Calu3 (cell line): ENCODE results near the gene DEAF1. TPM values are rescaled to one million over a fixed set of nuclear protein-coding genes. Genes with fewer than 3 reads are reported as not detected.

ENCODE experiments used
- BruUV-seq: library from RNA; stranded (reverse); fragments of 400-500 nt; replicated peaks from 2 replicates; lab custom pipeline; 2021; lab: Mats Ljungman, UMichigan
- CTCF ChIA-PET: fragments of 300-600 bp; sonication (Branson Sonifier 250); formaldehyde crosslinking; loops from one replicate; lab custom pipeline; 2022; ENCODE audit warnings: antibody characterized with exemption; lab: Charles Lee
- DNase-seq: peaks from one replicate; pipeline ENCODE4 v3.0.0; 2022
- H3K27ac Mint-ChIP-seq: one replicate; pipeline ENCODE4 v1.8.0; 2022; ENCODE audit warnings: mixed read lengths; ENCODE audit not compliant: unreplicated experiment
- H3K27me3 Mint-ChIP-seq: one replicate; pipeline ENCODE4 v1.8.0; 2022; ENCODE audit warnings: mixed read lengths; ENCODE audit not compliant: unreplicated experiment
- H3K36me3 Mint-ChIP-seq: one replicate; pipeline ENCODE4 v1.8.0; 2022; ENCODE audit warnings: mild to moderate bottlenecking, moderate library complexity, mixed read lengths; ENCODE audit not compliant: insufficient read depth, unreplicated experiment
- H3K4me1 Mint-ChIP-seq: one replicate; pipeline ENCODE4 v1.8.0; 2022; ENCODE audit warnings: mild to moderate bottlenecking, low read depth, mixed read lengths; ENCODE audit not compliant: unreplicated experiment
- H3K4me3 Mint-ChIP-seq: one replicate; pipeline ENCODE4 v1.8.0; 2022; ENCODE audit warnings: mild to moderate bottlenecking, low read depth, moderate library complexity, mixed read lengths; ENCODE audit not compliant: unreplicated experiment
- H3K9me3 Mint-ChIP-seq: one replicate; pipeline ENCODE4 v1.8.0; 2022; ENCODE audit warnings: low read depth, mixed read lengths; ENCODE audit not compliant: unreplicated experiment
- intact Hi-C: fragments of 100-400 bp; cut with micrococcal nuclease; formaldehyde crosslinking; loops from one replicate; pipeline ENCODE4 v1.10.0; 2022; ENCODE audit not compliant: unreplicated experiment
- total RNA-seq: library from RNA; stranded (reverse); gene quantifications from 2 replicates; pipeline ENCODE4 v1.2.3, GENCODE V29; 2022
- TF ChIP-seq, protein P1 (sequence below): fragments of 200-600 bp; IDR thresholded peaks from one replicate; pipeline ENCODE4 v1.8.0; 2022; ENCODE audit warnings: antibody characterized with exemption; ENCODE audit not compliant: unreplicated experiment

The DEAF1 gene
- total RNA-seq, 1 experiment from 2014 or later: 57.0 TPM

DNA sequence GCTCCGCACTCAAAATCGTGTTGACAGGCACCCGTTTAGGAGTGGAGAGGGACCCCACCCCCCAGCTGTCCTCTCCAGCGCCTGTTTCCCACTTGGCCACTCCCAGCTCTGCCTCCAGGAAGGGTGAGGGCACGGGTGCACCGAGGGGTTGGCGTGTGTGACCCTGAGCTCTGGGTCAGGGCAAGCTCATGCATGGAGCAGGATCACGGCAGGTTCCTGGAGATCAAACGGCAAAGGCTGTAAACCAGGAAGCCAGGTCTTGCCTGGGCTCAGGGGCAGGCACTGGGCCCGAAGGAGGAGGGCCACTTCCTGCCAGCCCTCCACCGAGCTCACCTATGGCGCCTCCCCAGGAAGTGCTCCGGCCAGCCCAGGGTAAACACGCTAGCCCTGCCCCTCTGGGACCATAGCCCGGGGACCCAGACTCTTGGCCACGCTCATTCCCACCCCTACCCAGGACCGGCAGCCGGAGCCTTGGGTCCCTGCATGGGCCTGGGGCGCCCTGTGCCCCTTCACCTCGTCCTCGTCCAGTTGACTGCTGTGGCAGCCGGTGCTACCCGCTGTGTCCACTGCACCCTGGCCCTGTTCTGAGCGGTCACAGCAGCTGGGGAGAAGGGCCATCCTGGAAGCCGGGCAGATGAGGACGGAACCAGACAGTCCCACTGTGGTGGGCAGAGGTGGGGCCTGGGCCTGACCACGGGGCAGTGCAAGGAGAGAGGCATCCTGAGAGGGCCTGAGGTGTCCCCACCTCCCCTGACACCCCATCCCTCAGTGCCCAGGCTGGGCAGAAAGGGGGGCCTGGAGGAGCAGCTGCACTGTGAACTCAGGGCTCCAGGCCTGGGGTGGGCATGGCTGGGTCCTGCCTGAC lies 10.0 kb upstream of the DEAF1 start:
- Mint-ChIP-seq H3K4me1 (peaks cover 18% of the 10 kb centered on the region), H3K4me3 (peak overlapping the region; percentile 88), H3K27ac (peak overlapping the region; percentile 67), H3K27me3 (no peaks in the 10 kb centered on the region), H3K36me3 (peaks cover 59% of the 10 kb centered on the region), H3K9me3 (no peaks in the 10 kb centered on the region)
- TF ChIP-seq, protein P1, sequence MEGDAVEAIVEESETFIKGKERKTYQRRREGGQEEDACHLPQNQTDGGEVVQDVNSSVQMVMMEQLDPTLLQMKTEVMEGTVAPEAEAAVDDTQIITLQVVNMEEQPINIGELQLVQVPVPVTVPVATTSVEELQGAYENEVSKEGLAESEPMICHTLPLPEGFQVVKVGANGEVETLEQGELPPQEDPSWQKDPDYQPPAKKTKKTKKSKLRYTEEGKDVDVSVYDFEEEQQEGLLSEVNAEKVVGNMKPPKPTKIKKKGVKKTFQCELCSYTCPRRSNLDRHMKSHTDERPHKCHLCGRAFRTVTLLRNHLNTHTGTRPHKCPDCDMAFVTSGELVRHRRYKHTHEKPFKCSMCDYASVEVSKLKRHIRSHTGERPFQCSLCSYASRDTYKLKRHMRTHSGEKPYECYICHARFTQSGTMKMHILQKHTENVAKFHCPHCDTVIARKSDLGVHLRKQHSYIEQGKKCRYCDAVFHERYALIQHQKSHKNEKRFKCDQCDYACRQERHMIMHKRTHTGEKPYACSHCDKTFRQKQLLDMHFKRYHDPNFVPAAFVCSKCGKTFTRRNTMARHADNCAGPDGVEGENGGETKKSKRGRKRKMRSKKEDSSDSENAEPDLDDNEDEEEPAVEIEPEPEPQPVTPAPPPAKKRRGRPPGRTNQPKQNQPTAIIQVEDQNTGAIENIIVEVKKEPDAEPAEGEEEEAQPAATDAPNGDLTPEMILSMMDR: no peak
- intact Hi-C loops: loop anchor here (10.0 kb wide), 1 partner anchor 140 kb away; the partner anchor contains the start of genes LMNTD2 and RASSF7
- DNase-seq: peak; percentile 84
- no TSS peak for BruUV-seq
- CTCF ChIA-PET: interaction anchor here (0.6 to 1.4 kb wide), 5 partner anchors 8 to 143 kb away, joined by 4 to 7 read pairs (median 6); partner anchors contain the start of gene TMEM80

DNA sequence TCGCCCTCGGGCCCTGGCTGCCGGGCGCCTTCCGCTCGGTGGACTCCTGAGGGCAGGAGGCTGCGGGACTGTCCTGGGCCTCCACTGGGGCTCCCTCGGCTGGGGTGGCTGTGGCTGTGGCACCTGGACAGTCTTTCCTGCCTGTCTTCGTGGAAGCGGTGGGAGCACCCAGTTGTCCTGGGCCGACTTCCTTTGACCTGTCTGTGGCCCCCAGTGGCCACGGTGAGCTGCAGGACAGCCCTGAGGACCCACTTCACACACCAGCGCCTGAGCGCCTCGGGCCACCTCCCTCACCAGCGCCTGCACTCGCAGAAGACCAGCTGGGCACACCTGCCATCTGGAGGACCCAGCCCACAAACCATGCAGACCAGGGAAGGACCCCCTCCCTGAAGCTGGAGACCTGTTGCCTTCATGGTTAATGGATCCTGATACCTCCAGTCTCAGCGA lies 9.2 kb upstream of the DEAF1 start:
- Mint-ChIP-seq H3K4me1 (peaks cover 18% of the 10 kb centered on the region), H3K36me3 (peaks cover 51% of the 10 kb centered on the region), H3K4me3 (peak overlapping the region; percentile 88), H3K27me3 (no peaks in the 10 kb centered on the region), H3K27ac (peak overlapping the region; percentile 30), H3K9me3 (no peaks in the 10 kb centered on the region)
- intact Hi-C loops: loop anchor here (10.0 kb wide), 1 partner anchor 139 kb away; the partner anchor contains the start of genes LMNTD2 and RASSF7
- BruUV-seq: no TSS peak
- TF ChIP-seq, protein P1: no peak
- no peak for DNase-seq
- CTCF ChIA-PET: interaction anchor here (0.6 to 1.4 kb wide), 4 partner anchors 8 to 143 kb away, joined by 4 to 7 read pairs (median 6); partner anchors contain the start of gene TMEM80

DNA sequence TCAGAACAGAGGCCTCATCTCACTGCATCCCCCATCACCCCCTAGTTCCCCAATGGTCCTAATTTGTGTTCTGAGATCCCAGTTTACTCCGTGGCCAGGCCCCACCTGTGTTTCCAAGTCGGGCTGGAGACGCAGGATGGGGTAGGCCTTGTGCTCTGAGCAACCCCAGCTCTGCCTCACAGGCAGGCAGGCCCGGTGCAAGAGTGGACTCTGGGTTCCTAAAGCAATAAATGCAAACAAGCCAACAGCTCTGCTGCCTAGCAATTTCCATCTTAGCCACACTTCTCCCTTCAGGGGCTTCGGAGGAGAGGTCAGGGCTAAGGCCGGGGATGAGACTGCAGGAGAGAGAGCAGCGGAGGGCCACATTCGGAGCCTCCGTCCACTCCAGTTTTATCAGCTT lies 8.5 kb upstream of the DEAF1 start:
- Mint-ChIP-seq H3K9me3 (no peaks in the 10 kb centered on the region), H3K27me3 (no peaks in the 10 kb centered on the region), H3K4me3 (no peak overlapping the region), H3K27ac (peak overlapping the region; percentile 30), H3K4me1 (peaks cover 18% of the 10 kb centered on the region), H3K36me3 (peaks cover 51% of the 10 kb centered on the region)
- no peak for DNase-seq
- TF ChIP-seq, protein P1: no peak
- CTCF ChIA-PET: no interaction called here
- no TSS peak for BruUV-seq
- intact Hi-C loops: loop anchor here (10.0 kb wide), 1 partner anchor 139 kb away; the partner anchor contains the start of genes LMNTD2 and RASSF7

DNA sequence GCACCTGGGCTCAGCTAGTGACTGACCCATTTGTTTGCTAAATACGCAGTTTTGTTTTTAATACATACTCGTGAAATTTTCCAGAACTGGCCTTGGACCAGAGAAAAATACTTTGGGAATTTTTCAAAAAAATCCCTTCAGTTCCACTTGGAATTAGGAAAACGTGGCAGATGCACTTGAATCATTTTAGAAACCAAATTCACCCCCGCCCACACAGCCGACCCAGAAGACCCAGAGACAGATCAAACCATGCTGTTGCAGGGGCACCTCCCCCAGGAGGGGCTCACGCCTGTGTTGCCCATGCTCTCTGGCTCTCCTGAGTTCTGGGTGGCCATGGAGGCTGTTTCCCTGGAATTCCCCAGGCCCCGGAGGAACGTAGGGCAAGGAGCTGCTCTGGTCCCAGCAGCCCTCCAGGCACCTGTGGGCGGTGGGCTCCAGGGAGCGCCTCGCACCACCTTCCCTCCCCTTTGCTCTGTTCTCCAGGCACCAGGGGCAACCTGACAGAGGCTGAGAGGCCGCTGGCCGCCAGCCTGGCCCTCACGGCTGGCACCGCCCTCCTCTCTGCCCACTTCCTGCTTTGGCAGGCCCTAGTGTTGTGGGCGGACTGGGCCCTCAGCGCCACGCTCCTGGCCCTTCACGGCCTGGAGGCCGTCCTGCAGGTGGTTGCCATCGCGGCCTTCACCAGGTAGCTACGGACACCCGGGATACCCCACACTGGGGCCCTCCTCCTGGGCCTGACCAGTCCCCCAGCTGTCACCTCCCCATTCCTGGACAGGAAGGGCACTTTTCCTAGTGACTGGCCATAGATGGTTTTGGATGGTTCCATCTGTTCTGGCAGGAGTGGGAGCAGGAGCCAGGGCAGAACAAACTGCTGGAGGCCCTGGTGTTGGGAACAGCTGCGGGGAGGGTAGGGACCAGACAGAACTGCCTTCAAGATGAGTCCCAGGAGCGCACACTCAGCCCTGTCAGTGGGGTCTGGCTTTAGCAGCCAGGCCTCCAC lies 7.7 kb upstream of the DEAF1 start:
- no peaks in the 10 kb centered on the region for H3K9me3 Mint-ChIP-seq
- peaks cover 16% of the 10 kb centered on the region for H3K4me1 Mint-ChIP-seq
- H3K27ac Mint-ChIP-seq: peak overlapping the region; percentile 33
- H3K36me3 Mint-ChIP-seq: peaks cover 53% of the 10 kb centered on the region
- no peak overlapping the region for H3K4me3 Mint-ChIP-seq
- no peaks in the 10 kb centered on the region for H3K27me3 Mint-ChIP-seq
- CTCF ChIA-PET: no interaction called here
- intact Hi-C loops: loop anchor here (10.0 kb wide), 1 partner anchor 138 kb away; the partner anchor contains the start of genes LMNTD2 and RASSF7
- TF ChIP-seq, protein P1: no peak
- BruUV-seq: no TSS peak
- DNase-seq: peak; percentile 71
